G401 (cell line): ENCODE data around the gene TXLNB. TPM values are rescaled to one million over a fixed set of nuclear protein-coding genes. Genes with fewer than 3 reads are reported as not detected.

Source experiments
- DNase-seq: peaks from one replicate; pipeline ENCODE4 v3.0.0-alpha.2; 2015; ENCODE audit warnings: low spot score
- in situ Hi-C: cut with HindIII; loops from 2 replicates; pipeline ENCODE4 v1.10.0; 2016; ENCODE audit warnings: low sequenced_read_pairs, mixed read lengths
- total RNA-seq: library from RNA; depleted of rRNA; stranded (reverse); fragments of >200 nt; shearing (Covaris generic); gene quantifications from 2 replicates; pipeline ENCODE4 v1.2.3, GENCODE V29; 2014; rRNA removed

Gene TXLNB
- 0.03 TPM in 1 of 2 replicates, not detected in the other for total RNA-seq

GRCh38 chr6:139291813-139292619 is at the start of gene TXLNB:
TXLNB (minus strand) TSS chr6:139291998; CDS start chr6:139288899, 3,099 bp downstream.
- in situ Hi-C loops: no loop called here
- DNase-seq: no peak

- in situ Hi-C loops: no loop called here
- no peak for DNase-seq
Measured at GRCh38 chr6:139341060-139341459, 49.3 kb upstream of the TXLNB start.

- in situ Hi-C loops: no loop called here
- no peak for DNase-seq
Measured at GRCh38 chr6:139338795-139339194, 47.0 kb upstream of the TXLNB start.

GRCh38 chr6:139337830-139338229 is 46.0 kb upstream of the TXLNB start:
- in situ Hi-C loops: no loop called here
- no peak for DNase-seq

- in situ Hi-C loops: no loop called here
- no peak for DNase-seq
Measured at GRCh38 chr6:139337001-139337400, 45.2 kb upstream of the TXLNB start.

GRCh38 chr6:139336488-139336887 is 44.7 kb upstream of the TXLNB start:
- DNase-seq: peak; percentile 73
- in situ Hi-C loops: no loop called here

- in situ Hi-C loops: no loop called here
- no peak for DNase-seq
Measured at GRCh38 chr6:139335447-139336210, 43.8 kb upstream of the TXLNB start.

GRCh38 chr6:139334806-139335446 is 43.1 kb upstream of the TXLNB start:
- DNase-seq: no peak

GRCh38 chr6:139330826-139331500 is 39.2 kb upstream of the TXLNB start:
- DNase-seq: no peak
- in situ Hi-C loops: no loop called here

More at GRCh38 chr6:139334806-139335446, 43.1 kb upstream of the TXLNB start:
- in situ Hi-C loops: no loop called here

GRCh38 chr6:139330306-139330705 is 38.5 kb upstream of the TXLNB start:
- DNase-seq: no peak
- in situ Hi-C loops: no loop called here

GRCh38 chr6:139329224-139329623 is 37.4 kb upstream of the TXLNB start:
- in situ Hi-C loops: no loop called here

GRCh38 chr6:139327038-139327437 is 35.2 kb upstream of the TXLNB start:
- no peak for DNase-seq
- in situ Hi-C loops: no loop called here

More at GRCh38 chr6:139329224-139329623, 37.4 kb upstream of the TXLNB start:
- no peak for DNase-seq

- in situ Hi-C loops: no loop called here
Measured at GRCh38 chr6:139325686-139326085, 33.9 kb upstream of the TXLNB start.

GRCh38 chr6:139325125-139325524 is 33.3 kb upstream of the TXLNB start:
- no peak for DNase-seq
- in situ Hi-C loops: no loop called here

More at GRCh38 chr6:139325686-139326085, 33.9 kb upstream of the TXLNB start:
- DNase-seq: no peak

GRCh38 chr6:139324301-139324555 is 32.4 kb upstream of the TXLNB start:
- in situ Hi-C loops: no loop called here
- DNase-seq: no peak

GRCh38 chr6:139323511-139324300 is 31.9 kb upstream of the TXLNB start:
- in situ Hi-C loops: no loop called here
- no peak for DNase-seq

GRCh38 chr6:139320081-139320480 is 28.3 kb upstream of the TXLNB start:
- no peak for DNase-seq

GRCh38 chr6:139316622-139317317 is 25.0 kb upstream of the TXLNB start:
- no peak for DNase-seq
- in situ Hi-C loops: no loop called here

More at GRCh38 chr6:139320081-139320480, 28.3 kb upstream of the TXLNB start:
- in situ Hi-C loops: no loop called here
